ENCODE results near the gene CIAO2B. TPM values are rescaled to one million over a fixed set of nuclear protein-coding genes. Genes with fewer than 3 reads are reported as not detected.
A peak's percentile ranks its signal among the peaks of the same experiment; 100 is the strongest.

The CIAO2B gene
- total RNA-seq, 1 donor from 2014 or later = 101 TPM

DNA sequence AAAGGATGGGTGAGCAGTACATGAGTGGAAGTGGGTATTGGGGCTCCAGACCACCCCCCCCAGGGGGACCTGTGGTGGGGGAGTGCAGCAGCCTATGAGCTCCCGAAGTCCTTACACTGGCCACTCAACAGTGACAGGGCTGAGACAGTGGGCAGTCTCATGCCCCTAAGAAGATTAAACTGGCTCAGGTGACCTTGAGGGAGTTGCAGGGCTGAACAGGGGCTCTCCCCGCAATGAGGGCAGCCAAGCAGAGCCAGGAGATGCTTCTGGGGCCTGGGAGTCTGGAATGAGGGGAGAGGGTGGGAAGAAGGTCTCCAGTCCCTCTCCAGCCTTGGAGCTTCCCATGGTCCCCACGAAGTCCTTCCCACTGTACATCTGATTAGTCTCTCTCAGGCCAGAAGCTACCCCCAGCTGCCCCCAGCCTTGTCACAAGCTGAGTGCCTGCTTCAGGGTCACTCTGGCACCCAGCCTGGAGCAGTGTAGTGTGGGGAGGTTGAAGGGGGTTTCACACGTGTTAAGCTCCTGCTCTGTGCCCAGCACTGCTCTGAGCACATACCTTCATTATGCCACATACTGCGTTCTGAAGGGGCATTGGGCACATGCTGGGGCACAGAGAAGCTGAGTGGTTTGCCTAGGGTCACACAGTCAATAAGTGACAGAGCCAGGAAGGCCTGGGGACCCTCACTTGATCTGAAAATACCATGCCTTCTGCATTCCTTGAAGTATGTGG lies 14.5 kb downstream of the CIAO2B start:
- DNase-seq = no peak

DNA sequence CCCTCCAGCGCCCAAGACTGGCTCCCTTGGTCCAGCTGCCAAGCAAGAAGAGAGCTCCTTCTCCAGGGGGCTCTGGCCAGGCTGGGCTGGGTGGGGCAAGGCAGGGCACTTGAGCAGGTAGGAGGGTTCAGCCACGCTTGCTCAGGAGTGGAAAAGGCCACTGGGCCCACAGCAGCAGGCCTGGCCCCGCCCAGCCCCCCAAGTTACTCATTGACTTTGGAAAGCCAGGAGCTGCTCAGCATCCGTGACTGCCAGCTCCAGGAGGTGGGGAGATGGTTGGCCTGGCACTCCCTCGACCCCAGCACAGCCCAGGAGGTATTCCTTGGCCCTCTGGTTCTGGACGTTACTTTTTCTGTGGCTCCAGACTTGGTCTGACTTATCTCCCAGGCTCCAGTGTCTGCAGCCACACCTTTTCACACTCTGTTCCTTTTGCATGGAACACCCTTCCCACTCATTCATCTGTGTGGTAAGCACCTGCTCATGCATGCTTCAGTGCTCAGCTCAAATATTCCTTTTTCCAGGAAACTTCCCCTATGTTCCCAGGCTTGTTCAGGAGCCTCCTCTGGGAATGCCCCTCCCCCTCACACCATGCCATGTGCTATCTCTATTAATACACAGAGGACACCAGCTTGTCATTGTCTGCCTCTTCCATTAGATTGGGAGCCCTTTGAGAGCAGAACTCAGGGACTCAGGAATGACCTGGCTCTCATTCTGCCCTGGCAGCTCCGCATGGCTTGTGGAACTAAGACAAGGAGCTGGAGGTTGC lies 15.2 kb downstream of the CIAO2B start, which contains the start of gene CDH16:
TSS of gene CDH16 (minus strand) at position 83 of the 766 bp plus-strand sequence. CDS start 820 bp downstream, outside the sequence.
- no peak for DNase-seq

DNA sequence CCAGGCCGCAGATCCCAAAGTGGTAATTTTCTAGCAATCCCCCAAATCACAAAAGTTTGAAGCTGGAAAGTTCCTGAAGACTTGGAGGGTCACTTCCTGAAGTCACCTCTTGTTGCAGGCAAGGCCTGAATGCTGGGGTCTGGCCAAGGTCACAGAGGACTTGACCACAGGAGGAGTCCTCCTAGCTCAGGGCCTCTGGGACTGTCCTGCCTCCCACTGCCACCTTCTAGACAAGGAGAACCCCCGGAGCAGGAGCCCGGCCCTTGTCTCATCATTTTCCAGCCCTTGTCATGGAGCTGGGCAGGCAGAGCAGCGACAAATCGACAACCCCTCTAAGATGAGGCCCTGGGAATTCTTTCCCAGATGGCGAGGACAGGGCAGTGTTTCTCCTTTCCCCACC lies 15.8 kb downstream of the CIAO2B start:
- no peak for DNase-seq

DNA sequence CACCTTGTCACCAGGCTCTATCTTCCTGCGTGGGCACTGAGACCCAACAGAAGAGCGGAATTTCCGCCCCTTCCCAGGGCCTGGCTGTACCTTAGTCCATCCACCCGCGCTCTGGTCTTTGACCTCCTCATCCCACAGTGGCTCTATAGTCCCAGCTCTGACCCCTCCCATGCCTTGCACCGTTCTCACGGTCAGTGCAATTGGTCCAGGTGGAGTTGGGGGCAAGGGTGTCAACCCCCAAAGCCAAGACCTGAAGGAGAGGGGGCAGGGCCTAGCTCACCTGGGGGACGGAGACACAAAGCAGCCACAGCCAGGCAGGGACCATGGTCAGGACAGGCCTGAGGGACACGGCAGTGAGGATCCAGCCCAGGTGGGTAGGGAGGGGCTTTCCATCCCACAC lies 16.5 kb downstream of the CIAO2B start:
- DNase-seq = no peak

- no peak for DNase-seq
Measured at GRCh38 chr16:66916518-66916917, 17.7 kb downstream of the CIAO2B start.

DNA sequence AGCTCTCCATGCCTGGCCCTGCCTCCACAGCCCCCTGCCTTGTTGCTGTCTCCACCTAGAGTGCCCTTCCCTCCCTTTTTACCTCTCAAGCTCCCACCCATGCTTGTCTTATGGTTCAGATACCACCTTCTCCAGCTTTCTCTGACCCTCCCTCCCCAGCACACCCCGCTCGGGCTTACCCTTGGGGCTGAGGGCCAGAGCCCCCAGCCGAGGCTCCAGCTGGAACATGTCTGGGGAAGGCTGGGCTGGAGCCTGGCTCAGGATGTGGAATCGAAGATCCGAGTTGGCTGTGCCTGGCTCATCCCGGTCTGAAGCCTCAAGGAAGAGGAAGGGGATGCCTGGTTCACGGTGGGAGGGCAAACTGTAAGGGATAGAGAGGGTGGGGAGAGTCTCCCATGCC lies 19.2 kb downstream of the CIAO2B start:
- no peak for DNase-seq

- no peak for DNase-seq
Measured at GRCh38 chr16:66914541-66914940, 19.7 kb downstream of the CIAO2B start.

DNA sequence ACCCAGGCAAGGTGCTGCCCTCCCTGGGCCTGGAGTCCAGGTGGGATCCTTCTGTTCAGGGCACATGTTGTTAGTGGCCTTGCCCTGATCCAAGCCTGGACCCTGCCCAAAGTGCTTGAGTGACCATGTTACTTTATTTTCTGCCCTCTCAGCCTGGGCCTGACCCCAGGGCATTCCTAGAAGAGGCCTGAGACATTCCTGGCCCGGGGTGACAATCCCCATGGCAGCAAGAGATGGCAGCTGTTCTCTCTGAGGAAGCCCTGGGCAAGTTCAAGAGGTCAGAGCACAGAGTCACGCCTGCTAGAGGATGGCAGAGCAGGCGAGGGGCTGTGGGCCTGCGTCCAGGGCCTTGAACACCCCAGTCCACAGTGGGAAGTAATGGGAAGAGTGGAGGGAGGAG lies 20.5 kb downstream of the CIAO2B start:
- DNase-seq = no peak

DNA sequence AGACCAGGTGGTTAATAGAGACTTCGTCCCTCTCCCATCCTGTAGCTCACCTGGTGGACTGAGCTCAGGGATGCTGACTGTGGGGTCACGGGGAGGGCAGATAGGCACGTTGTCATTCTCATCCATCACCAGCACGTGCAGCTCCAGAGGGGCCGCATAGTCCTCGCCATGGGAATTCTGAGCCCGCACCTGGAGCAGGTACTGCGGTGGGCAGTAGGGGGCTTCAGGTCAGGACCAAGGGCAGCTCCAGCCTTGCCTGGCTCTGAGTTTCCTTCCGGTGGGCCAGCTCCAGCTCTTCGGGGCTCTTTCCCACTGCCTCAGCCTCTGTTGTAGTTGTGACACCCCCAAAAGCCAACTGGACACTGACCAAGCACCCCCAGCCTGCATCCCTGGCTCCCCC lies 21.1 kb downstream of the CIAO2B start:
- no peak for DNase-seq

DNA sequence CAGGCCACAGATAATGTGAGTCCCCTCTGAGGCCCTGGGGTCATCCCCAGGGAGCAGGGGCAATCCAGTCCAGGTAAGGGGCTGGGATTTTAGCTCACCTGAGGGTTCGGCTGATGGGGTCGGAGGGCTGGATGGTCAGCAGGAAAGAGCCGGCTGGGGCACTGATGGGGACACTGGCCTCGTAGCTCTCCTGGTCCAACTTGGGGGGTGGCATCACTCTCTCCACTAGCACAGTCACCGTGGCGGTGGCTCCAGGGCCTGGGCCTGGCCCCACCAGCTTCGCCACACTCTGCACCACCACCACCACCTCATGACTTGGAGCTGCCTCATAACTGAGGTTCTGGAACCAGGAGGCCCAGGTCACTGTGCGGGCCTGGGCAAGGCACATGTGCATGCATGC lies 22.4 kb downstream of the CIAO2B start:
- DNase-seq = no peak

GRCh38 chr16:66911112-66911511 lies 23.1 kb downstream of the CIAO2B start:
- no peak for DNase-seq

GRCh38 chr16:66910175-66910940 lies 23.8 kb downstream of the CIAO2B start:
- no peak for DNase-seq

DNA sequence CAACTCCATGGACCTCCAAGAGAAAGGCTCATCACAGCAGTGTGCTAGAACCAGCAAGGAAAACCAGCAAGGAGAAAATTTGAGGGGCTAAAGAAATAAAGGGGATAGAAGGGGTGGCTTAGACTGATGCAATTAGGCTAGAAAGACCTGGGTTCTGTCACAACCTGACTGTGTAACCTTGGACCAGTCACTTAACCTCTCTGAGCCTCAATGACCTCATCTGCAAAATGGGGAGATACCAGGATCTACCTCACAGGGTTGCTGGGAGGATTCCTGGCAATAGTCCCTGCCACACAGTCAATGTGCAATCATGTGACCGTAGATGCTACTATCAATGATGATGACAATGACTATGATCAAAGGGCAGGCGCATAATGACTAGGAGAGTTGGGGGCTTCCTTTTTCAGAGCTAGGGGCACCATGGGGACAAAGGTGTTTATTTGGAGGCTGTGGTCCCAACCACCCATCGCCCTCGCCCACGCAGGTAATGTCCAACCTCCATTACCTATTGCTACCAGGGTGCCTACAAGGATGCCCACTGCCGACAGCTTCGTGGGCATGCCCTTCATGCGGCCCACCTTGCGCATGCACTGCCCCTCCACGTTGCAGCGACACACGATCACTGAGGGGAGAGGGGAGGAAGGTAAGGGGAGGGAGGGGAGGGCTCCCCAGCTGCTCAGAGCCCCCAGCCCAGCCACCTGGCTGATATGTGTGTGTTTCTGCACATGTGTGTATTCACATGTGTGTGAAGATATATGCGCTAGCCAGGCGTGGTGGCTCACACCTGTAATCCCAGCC lies 25.2 kb downstream of the CIAO2B start:
- DNase-seq = no peak

GRCh38 chr16:66908116-66908515 lies 26.1 kb downstream of the CIAO2B start:
- DNase-seq = no peak

- no peak for DNase-seq
Measured at GRCh38 chr16:66906916-66907836, 27.0 kb downstream of the CIAO2B start.

GRCh38 chr16:66905633-66906539 lies 28.3 kb downstream of the CIAO2B start:
- peak; percentile 79 for DNase-seq

DNA sequence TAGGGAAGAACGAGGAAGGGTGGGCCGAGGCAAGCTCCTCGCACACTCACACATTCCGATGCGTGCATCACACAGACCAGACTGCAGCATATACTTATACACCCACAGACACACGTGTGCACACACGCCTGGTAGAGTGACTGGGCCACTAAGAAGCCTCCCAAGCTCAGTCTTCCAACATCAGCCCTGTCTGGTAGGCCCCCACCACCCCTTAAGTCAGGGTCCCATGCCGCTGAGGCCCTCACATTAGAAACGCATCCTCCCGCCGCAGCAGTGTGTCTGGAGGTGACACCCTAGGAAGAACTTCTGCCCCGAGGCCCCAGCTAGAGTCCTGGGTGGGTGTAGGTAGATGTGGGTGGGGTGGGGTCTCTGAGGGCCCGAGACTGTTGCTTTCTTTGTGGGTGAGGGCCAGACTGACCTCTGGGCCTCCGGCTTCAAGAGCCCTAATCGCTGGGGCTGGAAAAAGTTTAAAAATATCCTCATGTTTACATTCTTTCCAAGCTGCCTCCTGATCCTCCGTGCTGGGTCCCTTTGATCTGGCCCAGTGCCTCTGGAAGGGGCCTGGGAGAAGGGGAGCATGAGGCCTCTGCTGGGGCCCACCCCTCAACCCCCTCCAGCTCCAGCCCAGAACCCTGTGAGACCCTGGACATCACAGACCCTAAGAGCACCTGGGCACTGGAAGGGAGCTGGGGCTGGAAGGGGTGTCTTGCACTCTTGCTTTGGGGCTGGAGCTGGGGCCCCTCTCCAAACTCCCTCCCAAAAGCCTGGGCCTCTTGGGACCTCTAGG lies 29.2 kb downstream of the CIAO2B start:
- no peak for DNase-seq

GRCh38 chr16:66904428-66904845 lies 29.8 kb downstream of the CIAO2B start:
- no peak for DNase-seq
